HG03097 (cell line): ENCODE measurements around the gene RNF167.
A peak's percentile ranks its signal among the peaks of the same experiment; 100 is the strongest.

ENCODE experiments used
- ATAC-seq: cut with Tn5 transposase; IDR thresholded peaks from one replicate; pipeline ENCODE4 v1.9.1; 2021; ENCODE audit not compliant: unreplicated experiment, low FRiP score

The RNF167 gene

GRCh38 chr17:4972752-4973151 is 32.7 kb downstream of the RNF167 start:
- no peak for ATAC-seq

- ATAC-seq = no peak
Observed at GRCh38 chr17:4973256-4974114, 33.4 kb downstream of the RNF167 start.

- ATAC-seq = no peak
Observed at GRCh38 chr17:4974115-4974670, 34.1 kb downstream of the RNF167 start.

DNA sequence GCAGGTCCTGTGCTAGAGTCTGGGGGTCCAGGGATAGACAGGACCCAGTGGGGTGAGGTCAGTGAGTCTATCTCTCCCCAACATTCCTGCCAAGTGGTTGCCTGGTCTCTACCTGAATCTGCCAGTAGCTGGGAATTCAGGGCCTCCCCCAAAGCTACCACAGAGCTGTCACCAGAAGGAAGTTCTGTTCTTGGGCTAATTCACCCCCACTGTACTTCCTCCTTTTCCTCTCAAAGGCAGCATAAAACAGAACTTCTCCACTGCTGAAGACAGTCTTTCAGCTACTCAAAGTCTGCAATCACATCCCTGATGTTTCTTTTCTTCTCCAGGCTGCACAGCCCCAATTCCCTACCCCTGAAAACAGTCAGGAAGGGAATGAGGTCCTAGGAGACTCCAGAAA is 38.7 kb downstream of the RNF167 start:
- ATAC-seq = no peak

DNA sequence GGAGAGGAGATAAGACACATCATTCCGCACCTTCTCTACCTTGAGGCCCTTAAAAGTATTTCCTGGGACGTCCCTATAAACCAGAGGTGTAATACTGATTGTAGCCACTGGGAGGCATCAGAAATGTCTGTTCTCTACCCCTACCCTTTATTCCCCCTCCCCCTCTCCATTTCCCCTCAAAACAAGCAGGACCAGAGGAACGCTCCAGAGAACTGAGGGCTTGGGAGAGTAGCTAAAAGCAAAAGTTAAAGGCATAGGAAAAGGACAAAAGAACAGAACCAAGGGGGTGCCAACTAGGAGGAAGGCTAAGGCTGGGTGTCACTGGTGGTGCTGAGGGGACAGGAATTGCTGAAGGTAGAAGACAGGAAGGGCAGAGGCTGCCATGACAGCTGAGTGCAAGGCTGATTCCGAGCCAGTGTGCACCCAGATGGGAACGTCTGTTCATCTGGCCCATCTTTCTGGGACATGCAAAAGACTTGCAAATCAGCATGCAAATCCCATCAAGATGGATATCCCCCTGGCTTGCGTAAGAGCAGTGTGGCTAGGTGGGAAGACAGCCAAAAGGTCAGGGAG is 40.7 kb downstream of the RNF167 start:
- no peak for ATAC-seq

- no peak for ATAC-seq
Observed at GRCh38 chr17:4982305-4982704, 42.2 kb downstream of the RNF167 start.

DNA sequence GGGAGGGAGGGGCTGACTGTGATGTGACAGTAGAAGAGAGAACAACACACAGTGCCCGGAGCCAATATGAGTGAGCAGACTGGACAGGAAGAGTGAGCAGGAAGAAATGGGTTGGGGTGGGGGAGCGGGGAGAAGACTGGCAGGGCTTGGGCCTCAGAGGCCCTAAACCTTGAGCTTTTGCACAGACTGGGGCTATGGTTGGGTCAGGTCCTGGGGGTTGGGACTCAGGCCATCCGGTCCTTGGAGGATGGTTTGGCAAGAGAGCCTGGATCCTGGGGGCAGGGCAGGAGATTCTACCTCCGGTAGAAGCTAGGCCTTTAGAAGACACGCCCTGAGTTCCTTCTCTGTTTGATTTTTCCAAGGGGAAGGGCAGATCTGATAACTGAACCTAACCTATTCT is 46.3 kb downstream of the RNF167 start:
- no peak for ATAC-seq

GRCh38 chr17:4986951-4987766 is 47.1 kb downstream of the RNF167 start, which contains the start of gene CAMTA2:
Gene CAMTA2, minus strand, starts transcription at chr17:4987675. Its CDS starts 1,453 bp downstream, at chr17:4986222.
- peak; percentile 46 for ATAC-seq

GRCh38 chr17:4987767-4988567 is 47.9 kb downstream of the RNF167 start:
- peak; percentile 11 for ATAC-seq

DNA sequence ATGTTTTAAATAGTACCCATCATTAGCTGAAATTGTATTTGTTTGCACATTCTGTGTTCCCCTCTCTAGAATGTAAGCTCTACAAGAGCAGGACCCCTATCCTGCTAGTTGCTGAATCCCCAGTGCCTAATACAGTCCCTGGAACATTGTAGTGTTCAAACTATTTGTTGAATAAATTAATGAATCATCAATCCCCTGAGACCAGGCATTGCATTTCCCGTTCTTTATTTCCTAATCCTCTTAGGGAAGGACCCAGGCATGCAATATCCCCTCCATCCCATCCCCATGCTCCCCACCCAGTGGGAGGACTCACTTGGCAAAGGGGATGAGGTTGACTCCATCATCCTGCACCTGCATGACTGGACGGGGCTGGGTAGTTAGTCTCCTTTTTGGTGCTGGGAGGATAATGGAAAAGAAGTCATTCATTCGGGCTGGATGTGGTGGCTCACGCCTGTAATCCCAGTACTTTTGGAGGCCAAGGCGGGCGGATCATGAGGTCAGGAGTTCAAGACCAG is 54.1 kb downstream of the RNF167 start:
- ATAC-seq = no peak
